Left lobe of liver (tissue), 2 donors: ENCODE results near the gene KIF26B. TPM values are rescaled to one million over a fixed set of nuclear protein-coding genes. Genes with fewer than 3 reads are reported as not detected.

Source experiments
- ATAC-seq: fragments of 200-7000 bp; cut with Tn5 transposase; one replicate; pipeline ENCODE4 v1.9.1; 2020; ENCODE audit warnings: mild to moderate bottlenecking, moderate library complexity
- DNase-seq: peaks from one replicate; pipeline ENCODE4 v3.0.0-alpha.2; 2020; ENCODE audit warnings: low spot score
- total RNA-seq: library from RNA; stranded (reverse); gene quantifications from one replicate; pipeline ENCODE4 v1.2.1, GENCODE V29; 2021
- donor health status: DM: no; HTN: no; CAD: no; lungs with moderate emphysema.
- donor health status: DM: no; HTN: yes; CAD: no.

The KIF26B gene
- total RNA-seq, 1 donor from 2014 or later: 0.35 TPM

GRCh38 chr1:245448975-245449431 is 294.2 kb downstream of the KIF26B start:
- ATAC-seq: no peak

DNA sequence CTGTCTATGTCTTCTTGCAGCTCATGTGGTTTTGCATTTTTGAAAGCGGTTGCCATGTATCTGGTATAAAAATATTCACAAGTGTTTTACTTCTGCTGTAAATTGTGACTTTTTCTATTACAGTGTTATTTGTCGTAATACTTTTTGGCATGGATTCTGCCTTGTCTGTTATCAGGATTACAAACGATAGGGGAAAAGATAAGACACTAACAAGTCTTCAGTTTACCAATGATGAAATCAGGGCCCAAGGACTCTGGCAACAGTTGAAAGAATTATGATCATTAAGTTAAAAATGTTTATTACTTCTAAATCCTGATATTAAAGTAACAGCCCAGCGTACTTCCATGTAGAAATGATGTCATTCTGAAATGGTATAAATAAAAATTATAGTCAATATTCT is 298.8 kb downstream of the KIF26B start:
- ATAC-seq (no peak), DNase-seq (no peak)

More at GRCh38 chr1:245448975-245449431, 294.2 kb downstream of the KIF26B start:
- no peak for DNase-seq

DNA sequence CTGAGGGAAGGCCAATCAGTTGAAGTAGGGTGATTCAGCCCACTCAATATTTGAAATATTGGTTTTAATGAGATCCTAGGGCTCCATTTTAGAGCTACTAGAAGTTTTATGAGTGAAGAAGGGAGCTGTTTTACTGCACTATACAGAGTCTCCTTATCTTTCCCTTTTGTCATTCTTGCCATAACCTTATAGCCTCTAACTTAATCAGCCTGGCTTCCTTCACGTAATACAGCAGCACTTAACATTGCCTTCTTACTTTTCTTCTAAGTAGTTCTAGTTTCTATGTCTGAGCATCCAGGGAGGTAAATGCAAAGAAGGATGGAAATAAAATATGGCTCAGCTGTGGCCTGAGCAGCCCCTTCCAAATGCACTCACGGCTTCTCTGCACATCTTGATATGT is 299.3 kb downstream of the KIF26B start:
- DNase-seq (no peak), ATAC-seq (no peak)

DNA sequence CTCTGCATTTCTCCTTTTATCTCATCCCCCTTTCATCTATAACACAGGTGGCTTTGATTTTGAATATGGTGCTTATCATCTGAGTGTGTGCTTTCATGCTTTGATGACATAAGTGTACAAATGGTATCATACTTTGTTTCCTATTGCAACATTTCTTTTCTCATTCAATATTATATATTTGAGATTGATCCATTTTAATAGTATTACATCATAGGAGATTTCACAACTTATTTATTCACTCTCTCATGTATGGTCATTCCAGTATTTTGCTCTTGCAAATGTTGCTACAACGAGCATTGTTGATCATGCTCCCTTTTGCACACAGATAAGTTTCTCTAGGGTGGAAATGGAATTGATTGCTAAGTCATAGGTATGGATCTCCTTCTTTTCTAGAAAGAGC is 302.8 kb downstream of the KIF26B start:
- no peak for ATAC-seq
- DNase-seq: no peak

DNA sequence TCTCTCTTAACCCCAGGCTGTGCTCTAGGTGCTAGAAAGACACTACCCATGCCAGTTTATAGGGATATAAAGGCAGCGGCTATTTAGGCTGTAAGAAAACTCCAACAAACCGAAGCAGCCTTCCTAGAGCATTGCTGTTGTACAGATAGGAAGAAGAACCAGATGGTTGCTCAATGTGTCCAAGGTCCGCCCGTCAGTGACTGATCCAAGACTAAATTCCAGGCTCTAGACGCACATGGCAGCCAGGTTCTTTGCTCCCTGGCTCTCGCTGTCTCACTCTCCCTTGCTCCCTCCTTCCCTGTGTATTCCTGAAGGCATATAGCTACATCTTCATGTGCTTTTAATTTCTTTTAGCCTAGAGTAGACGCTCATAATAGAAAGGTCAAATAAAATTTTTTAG is 303.4 kb downstream of the KIF26B start:
- no peak for DNase-seq
- no peak for ATAC-seq

DNA sequence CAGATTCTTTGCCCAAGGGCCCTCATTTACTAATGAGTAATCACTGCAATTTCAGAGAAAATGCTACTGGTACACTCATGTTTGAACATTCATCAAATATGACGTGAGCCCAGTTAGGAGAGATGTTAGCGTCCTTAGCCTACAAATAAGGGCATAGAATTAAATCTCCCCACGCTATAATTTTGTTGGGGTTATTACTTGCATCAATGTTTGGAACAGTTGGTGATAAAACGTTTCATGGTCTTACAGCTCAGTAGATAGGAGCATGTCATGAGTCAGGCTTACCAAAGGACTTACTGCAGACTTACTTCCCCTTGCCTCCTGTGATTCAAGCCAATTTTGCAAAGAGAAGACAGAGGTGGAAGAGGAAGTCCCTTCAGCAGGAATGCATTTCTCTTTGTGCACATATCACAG is 304.0 kb downstream of the KIF26B start:
- peak; percentile 24 for ATAC-seq
- DNase-seq: no peak

GRCh38 chr1:245459621-245460020 is 304.8 kb downstream of the KIF26B start:
- ATAC-seq: no peak
- no peak for DNase-seq

- ATAC-seq (no peak), DNase-seq (no peak)
Measured at GRCh38 chr1:245461681-245462080, 306.9 kb downstream of the KIF26B start.

DNA sequence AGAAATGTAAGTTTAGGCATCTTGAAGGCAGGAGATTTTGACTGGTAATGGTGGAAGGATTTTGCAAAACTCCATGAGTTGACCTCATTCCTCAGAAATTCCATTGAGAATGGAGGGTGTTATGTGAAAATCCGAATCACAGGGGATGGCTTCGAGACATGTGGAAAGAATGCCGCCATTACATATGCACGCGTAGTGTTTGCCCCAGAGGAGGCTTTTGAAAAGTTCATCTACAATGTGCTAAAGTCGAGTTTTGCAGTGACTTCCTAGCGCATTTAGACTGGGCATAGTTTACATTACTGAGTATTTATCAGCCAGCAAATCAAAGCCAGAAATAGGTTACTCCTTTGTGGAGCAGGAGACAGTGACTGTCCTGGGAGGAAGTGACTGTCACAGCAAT is 307.4 kb downstream of the KIF26B start:
- ATAC-seq (no peak), DNase-seq (no peak)

DNA sequence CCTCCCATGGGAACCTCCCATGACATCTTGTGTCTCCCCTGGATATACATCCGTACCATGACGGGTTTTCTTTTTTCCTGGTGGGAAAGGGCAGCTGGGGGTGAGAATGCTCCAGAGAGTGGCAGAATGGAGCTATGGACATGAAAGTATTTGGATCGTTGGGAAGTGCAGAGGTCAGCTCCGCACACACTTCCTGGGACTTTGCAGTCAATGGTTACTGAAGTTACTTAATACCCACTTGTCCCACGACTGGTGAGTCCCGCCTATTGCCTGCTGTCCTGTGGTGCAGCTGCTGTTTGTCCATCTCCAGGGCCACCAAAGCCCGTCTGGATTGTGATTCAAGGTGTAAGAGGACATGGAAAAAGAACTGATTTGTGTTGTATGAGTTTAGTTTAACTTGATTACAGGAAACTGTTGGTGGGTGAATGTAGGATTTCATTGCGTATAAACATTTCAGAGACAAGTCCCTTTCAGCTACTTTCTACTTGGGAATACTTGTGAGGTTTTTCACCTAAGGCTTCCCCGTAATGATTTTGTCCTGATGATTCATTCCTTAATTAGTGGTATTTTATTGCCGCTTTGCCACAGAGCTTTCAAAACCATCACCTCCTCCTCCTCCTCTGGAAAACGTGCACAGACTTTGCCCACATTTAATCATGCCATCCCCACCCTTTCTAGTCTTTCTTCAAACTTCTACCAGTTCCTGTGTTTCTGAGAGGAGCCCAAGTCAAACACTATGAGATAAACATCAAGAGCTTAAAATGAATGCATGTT is 308.8 kb downstream of the KIF26B start:
- no peak for ATAC-seq
- no peak for DNase-seq

- ATAC-seq: no peak
- DNase-seq: no peak
Measured at GRCh38 chr1:245464290-245464689, 309.5 kb downstream of the KIF26B start.

GRCh38 chr1:245465666-245466065 is 310.9 kb downstream of the KIF26B start:
- no peak for DNase-seq
- no peak for ATAC-seq

DNA sequence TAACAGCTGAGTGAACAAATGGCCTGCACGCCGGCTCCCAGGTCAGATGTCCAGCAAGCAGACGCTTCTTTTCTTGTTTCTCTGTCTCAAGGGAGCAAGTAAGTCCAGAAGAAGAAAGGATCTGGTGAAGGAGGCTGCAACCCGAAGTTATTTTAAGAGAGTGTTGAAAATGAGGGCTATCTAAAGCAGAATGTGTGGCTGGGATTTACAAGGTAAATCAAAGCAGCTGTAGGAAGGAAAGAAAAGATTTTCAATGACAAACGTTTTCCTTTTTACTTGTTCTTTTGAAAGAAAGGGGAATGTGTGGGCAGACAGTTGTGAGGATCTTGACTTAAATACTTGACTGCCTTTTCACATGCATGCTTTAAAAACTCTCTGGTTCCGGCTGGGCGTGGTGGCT is 311.5 kb downstream of the KIF26B start:
- ATAC-seq (no peak), DNase-seq (no peak)

DNA sequence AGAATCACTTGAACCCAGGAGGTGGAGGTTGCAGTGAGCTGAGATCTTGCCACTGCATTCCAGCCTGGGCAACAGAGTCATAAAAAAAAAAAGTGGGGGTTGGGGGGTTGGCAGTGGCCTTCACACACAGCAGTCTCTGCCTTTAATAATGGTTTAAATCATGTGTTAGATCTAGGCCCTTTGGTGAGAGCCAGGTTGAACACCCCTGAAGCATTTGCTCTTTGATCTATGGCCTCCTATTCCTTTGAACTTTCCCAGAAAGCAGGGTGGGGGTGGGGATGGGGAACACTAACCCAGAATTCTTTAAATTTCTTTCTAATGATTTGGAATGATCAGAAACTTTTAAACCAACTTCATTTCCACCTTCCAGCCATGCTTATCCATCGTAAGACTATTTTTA is 313.0 kb downstream of the KIF26B start:
- no peak for DNase-seq
- no peak for ATAC-seq

DNA sequence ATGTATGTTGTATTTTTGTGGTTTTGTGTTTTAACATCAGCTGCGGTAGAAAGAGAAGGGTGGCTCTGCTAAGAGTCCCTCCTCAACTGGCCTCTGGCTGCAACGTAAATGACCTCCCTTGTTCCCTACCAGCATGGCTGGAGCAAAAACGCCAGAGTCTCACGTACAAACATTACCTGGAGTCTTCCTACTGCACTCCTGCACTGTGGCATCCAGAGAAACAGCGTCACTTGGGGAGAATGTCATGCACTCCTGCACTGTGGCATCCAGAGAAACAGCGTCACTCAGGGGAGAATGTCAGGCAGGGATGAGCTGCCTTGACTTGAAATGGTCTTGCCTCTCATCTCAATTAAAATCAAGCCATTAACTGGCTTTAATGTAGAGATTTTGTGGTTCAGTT is 314.2 kb downstream of the KIF26B start:
- ATAC-seq: no peak
- no peak for DNase-seq

DNA sequence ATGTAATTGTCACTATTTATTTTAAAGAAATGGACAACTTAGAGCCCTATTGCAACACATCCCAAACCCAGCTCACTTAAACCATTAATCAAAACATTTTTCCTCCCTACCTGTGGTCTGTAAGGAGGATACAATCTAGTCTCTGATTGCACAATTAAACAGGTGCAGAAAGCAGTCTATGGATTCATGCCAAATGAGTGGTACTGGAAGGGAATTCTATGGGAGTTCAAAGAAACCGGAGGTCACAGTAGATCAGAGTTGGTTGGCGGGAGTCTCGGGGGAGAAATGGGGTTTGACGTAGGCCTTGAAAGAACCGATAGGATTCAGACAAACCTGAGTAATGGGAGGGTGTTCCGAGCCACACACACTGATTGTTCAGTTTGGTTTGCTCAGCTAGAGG is 314.9 kb downstream of the KIF26B start:
- DNase-seq: no peak
- ATAC-seq: no peak

DNA sequence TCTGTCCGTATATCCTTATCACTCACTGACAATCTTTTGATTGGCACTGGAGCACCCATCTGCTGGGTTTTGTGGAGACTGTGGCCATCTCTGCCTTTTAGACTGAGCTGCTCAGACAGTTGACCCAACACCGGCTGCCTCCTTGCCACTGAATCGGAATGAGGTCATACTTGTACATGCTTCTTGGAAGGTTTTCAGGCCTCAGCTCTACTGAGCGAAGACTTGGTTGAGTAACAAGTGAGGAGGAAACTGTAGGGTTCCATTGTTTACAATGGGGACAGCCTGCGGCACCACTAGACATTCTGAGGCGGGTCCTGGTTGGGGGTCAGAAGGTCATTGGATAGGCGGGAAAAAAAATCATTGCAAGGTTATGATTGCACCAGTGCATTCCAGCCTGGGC is 320.3 kb downstream of the KIF26B start:
- no peak for DNase-seq
- no peak for ATAC-seq

DNA sequence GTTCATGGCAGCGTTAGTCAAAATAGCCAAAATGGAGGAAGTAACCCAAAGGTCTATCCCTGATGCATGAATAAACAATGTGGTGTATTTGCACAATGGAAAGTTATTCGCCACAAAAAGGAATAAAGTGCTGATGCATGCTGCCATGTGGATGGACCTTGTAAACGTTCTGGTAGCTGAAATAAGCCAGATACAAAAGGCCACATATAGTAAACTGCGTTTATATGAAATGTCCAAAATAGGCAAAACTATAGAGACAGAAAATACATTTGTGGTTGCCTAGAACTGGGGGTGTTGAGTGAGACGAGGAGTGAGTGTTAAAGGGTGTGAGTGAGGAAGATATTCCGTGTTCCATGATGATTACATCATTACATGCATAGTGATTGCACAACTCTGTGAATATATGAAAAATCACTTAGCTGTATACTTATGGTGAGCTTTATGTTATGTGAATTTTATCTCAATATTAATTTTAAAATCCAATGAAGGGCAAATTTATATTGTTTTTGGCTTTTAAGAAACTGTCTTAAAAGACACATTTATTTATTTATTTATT is 321.3 kb downstream of the KIF26B start:
- ATAC-seq: no peak
- DNase-seq: no peak

- ATAC-seq (no peak), DNase-seq (no peak)
Measured at GRCh38 chr1:245477941-245478340, 323.2 kb downstream of the KIF26B start.

DNA sequence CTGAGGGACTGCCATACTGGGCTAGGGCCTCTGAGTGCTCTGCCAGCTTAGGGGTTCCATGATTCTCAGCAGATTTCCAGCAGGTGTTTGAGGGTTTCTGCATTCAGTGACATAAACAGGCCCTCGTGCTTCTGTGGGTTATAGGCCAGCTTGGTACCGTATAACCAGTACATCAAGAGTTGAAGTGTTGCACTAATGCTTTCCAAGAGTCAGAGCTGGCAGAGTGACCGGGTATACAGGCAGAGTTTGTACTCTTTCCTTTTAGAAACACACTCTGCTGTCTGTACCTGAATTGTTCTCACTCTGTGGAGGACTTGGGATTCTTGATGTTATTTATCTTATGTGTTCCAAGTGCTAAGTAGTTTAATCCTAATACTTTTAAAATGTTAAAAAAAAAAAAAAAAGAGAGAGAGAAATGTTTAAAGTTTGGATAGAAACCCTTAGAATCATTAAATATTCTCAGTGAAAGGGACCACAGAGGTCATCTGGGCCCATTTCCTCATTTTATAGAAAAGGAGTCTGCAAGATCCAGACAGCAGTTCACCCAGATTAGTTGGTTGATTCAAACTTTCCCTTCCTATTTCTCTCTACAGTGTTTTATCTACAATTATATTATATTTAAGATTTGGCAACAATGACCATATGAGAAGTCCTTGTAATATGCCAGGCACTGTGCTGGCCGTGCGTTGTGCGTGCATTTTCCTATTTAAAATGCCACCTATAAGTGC is 325.8 kb downstream of the KIF26B start:
- ATAC-seq: no peak
- no peak for DNase-seq

DNA sequence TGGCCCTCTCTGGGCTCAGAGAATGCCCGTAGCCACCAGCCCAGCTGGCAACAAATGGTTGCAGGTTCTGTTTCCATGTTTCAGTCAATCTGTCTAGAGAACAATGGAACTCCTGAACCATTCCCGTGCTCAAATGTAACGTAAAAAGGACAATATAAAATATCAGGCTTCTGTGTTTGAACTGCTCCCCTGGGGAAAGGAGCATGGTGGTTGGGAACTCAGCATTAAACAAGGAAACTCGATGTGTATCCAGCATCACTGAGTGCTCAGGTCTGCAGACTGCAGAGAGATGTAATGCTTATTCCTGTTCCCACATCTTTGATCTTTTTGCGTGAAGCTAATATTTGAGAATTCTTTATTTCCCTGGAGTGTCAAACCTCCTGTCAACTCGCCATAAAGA is 326.5 kb downstream of the KIF26B start:
- DNase-seq (no peak), ATAC-seq (no peak)

DNA sequence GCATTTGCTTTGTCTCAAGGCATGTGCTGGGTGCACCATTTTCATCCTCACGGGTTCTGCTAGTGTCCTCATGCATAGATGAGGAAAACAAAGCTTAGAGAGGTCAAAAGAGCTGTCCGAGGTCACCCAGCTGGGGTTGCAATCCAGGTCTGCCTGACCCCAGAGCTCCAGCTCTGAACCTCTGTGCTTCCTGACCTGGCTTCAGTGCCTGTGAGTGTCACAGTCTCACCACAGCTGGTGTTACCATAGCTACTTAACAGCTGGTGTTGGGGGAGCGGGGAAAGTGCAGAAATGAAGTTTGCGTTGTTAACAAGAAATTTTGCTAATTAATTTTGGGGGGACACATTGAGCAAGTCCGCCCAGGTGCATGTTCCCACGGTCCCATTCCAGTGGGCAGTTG is 328.5 kb downstream of the KIF26B start:
- DNase-seq: no peak
- no peak for ATAC-seq
